Stimulated activated naive CD8-positive, alpha-beta T cell treated with anti-CD3 and anti-CD28 coated beads, Interleukin-15, Interleukin-2, amounts not matched to agents 100 U/mL and 50 U/mL, for 24 hours (primary cell): ENCODE results near the gene SEC61A2.
A peak's percentile ranks its signal among the peaks of the same experiment; 100 is the strongest.
"Not testable (repeated sequence)": the region's sequence is repeated elsewhere in the genome, so short reads cannot be mapped to it uniquely, and the experiment has no call there.

Experiments
- ATAC-seq: fragments of 150-1000 bp; cut with Tn5 transposase; one replicate; pipeline ENCODE4 v1.10.0; 2021
- DNase-seq: peaks from one replicate; pipeline ENCODE4 v3.0.0; 2021

The SEC61A2 gene

GRCh38 chr10:12160664-12161063 lies 31.2 kb downstream of the SEC61A2 start:
- no peak for ATAC-seq
- no peak for DNase-seq

GRCh38 chr10:12162927-12163326 lies 33.5 kb downstream of the SEC61A2 start:
- DNase-seq: no peak
- no peak for ATAC-seq

GRCh38 chr10:12164085-12164484 lies 34.6 kb downstream of the SEC61A2 start:
- ATAC-seq (no peak), DNase-seq (no peak)

GRCh38 chr10:12165036-12165435 lies 35.6 kb downstream of the SEC61A2 start:
- no peak for ATAC-seq
- DNase-seq: no peak

GRCh38 chr10:12165999-12166775 lies 36.7 kb downstream of the SEC61A2 start:
- ATAC-seq (no peak), DNase-seq (no peak)

GRCh38 chr10:12171512-12171911 lies 42.0 kb downstream of the SEC61A2 start:
- ATAC-seq, DNase-seq: not testable (repeated sequence)

GRCh38 chr10:12177642-12178041 lies 48.2 kb downstream of the SEC61A2 start:
- ATAC-seq: peak; percentile 41
- DNase-seq: peak; percentile 26

- DNase-seq (no peak), ATAC-seq (no peak)
These were observed 50.2 kb downstream of the SEC61A2 start for GRCh38 chr10:12179606-12180170.

- DNase-seq (no peak), ATAC-seq (no peak)
These were observed 50.9 kb downstream of the SEC61A2 start for GRCh38 chr10:12180221-12180974.

GRCh38 chr10:12181065-12181775 lies 51.7 kb downstream of the SEC61A2 start:
- ATAC-seq (peak; percentile 99), DNase-seq (peak; percentile 72)

GRCh38 chr10:12184165-12184564 lies 54.7 kb downstream of the SEC61A2 start:
- DNase-seq (no peak), ATAC-seq (no peak)

GRCh38 chr10:12186323-12186722 lies 56.8 kb downstream of the SEC61A2 start:
- DNase-seq: peak; percentile 17
- ATAC-seq: no peak

GRCh38 chr10:12187321-12187905 lies 57.9 kb downstream of the SEC61A2 start:
- ATAC-seq (no peak), DNase-seq (no peak)

- ATAC-seq: no peak
These were observed 59.2 kb downstream of the SEC61A2 start for GRCh38 chr10:12188656-12189055.

GRCh38 chr10:12189426-12189825 lies 59.9 kb downstream of the SEC61A2 start:
- ATAC-seq: no peak

More at GRCh38 chr10:12188656-12189055, 59.2 kb downstream of the SEC61A2 start:
- DNase-seq: no peak

GRCh38 chr10:12191715-12192114 lies 62.2 kb downstream of the SEC61A2 start:
- no peak for DNase-seq
- ATAC-seq: no peak

More at GRCh38 chr10:12189426-12189825, 59.9 kb downstream of the SEC61A2 start:
- DNase-seq: no peak

- ATAC-seq: no peak
- DNase-seq: no peak
These were observed 63.7 kb downstream of the SEC61A2 start for GRCh38 chr10:12193193-12193592.

- ATAC-seq (no peak), DNase-seq (peak; percentile 32)
These were observed 65.3 kb downstream of the SEC61A2 start for GRCh38 chr10:12194752-12195271.

- no peak for DNase-seq
- peak; percentile 4 for ATAC-seq
These were observed 65.8 kb downstream of the SEC61A2 start for GRCh38 chr10:12195281-12195602.

- peak; percentile 88 for DNase-seq
- peak; percentile 95 for ATAC-seq
These were observed 66.4 kb downstream of the SEC61A2 start, which contains the start of the genes CDC123 and NUDT5 for GRCh38 chr10:12195603-12196506. Gene CDC123 (plus strand): TSS chr10:12196188. CDS start chr10:12196246, 58 bp downstream. Gene NUDT5 (minus strand): TSS chr10:12195891. CDS start chr10:12186291, 9,600 bp downstream.
